CMK (cell line): ENCODE data around the gene ADSL.

ENCODE experiments used
- DNase-seq: peaks from one replicate; pipeline ENCODE4 v3.0.0-alpha.2; 2010; ENCODE audit warnings: low read depth

The ADSL gene

DNA sequence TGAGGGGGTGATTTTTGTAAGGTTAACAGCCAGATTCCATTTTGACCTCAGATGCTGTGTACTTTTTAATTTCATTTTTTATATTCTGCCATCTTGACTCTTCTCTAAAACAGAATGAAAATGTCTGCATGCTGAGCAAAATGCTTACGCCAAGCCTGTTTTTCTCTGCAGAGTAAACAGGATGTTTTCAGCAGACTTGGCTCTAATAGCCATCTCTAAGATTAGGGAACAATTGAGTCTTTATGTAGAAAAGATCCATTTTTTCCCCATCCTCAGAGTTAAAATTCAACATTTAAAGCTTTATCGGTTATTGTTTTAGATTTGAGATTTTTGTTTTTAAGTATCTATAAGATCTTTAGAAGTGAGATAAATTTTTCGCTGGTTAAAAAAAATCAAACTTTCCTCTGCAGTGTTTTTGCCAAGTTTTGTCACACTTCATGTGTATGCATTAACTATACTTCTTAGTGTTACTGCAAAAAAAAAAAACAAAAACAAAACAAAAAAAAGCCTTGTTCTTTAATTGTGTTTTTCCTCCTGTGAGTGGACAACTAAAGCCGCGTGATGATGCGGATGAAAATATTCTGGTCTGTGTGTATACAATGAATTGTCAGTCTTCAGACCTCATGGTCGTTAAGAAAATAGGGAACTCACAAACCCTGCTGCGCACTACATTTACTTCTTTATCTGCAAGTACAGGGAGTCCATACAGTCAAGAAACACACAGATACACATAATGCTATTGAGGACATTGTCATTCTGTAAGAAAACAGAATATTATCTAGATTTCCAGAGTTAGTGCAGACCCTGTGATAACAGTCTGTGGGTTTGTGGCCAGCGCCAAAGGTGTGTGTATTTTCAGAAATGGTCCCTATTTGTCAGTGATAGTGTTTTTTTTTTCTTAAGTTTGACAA is 17.5 kb upstream of the ADSL start:
- peak; percentile 77 for DNase-seq

DNA sequence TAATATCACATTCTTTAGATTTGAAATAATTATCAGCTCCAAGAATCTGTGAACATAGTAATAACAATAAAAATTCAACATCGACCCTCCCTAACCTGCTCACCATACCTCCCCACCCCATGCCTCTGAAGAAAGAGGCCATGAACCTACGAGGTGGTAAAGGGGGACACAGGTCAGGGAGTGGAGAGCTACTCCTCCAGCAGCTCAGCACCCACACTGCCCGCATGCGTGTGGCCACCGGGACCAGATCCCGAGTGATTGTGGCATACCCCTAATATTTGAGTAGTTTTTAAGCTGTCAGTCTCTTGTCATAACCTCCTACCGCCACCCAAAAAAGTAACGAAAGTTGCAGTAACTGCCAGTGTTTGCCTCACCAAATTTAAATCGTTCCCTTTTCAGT is 16.8 kb upstream of the ADSL start:
- peak; percentile 37 for DNase-seq

- DNase-seq, result no peak
These were observed 16.2 kb upstream of the ADSL start for GRCh38 chr22:40330086-40330485.

DNA sequence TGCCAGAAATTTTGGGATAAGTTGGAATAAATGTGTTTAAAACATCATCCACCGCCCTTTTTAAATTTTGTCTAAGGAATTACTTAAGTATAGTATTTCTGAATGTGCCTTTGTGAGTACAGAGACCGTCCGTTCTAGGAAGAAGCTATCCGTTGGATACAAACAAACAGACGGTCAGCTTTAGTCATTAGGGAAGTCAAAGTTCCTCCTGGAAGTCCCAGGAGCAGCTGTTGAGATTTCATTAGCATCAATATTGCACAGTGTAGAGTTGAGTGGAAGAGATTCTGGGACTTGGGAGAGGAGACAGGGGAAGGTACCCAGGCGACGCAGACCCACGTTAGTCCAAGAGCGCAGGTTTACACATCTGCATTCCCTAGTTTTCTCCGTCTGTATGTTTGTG is 15.7 kb upstream of the ADSL start:
- no peak for DNase-seq

DNA sequence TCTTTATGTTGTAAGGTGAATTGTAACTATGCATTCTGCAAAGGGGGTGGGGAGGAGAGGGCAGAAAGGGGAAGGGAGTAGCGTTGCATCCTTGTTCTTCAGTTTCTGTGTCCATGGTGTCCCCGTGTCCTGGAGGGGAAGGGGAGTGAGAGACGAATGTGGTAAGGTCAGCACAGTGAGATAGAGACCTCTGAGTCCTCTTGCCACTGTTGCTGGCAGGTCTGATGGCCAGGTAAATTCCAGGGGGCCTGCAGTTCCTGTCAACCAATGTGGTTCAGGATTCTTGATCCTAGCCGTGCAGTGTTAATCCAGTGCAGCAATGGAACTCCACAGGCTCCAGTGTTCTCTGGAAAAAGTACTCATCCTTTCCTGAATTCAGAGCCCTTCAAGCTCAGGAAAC is 14.6 kb upstream of the ADSL start:
- DNase-seq, result no peak

GRCh38 chr22:40332319-40332781 is 13.9 kb upstream of the ADSL start:
- no peak for DNase-seq

GRCh38 chr22:40334060-40334459 is 12.2 kb upstream of the ADSL start:
- no peak for DNase-seq

GRCh38 chr22:40334899-40335298 is 11.4 kb upstream of the ADSL start:
- no peak for DNase-seq

DNA sequence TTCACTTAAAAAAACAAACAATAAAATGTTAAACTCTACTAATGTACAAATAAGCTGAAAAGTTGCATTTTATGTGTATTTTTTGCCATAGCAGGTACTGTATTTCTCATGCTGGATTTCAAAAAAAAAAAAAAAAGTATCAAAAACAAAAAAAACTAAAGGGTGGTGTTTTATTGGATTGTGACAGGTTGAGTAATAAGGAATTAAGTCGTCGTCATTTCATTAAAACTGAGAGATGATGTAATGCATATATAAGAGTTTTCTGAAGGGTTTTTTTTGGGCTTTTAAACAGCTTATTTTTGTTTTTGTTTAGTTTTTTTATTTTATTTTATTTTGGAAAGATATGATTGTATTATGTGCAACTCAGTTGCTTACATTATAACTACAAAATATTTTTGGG is 10.9 kb upstream of the ADSL start:
- DNase-seq, result no peak

DNA sequence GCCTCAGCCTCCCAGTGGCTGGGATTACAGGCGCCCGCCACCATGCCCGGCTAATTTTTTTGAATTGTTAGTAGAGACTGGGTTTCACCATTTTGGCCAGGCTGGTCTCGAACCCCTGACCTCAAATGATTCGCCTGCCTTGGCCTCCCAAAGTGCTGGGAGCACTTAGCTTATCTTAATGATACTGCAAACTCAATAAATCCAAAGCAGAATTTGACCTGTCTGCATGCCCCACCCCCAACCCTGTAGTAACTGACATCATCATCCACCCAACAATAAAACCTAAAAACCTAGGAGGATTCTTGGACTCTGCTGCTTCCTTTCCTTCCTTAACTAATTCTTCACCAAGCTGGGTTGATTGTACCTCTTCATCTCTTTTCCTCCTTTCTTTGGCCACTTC is 6.3 kb upstream of the ADSL start:
- no peak for DNase-seq

- DNase-seq, result no peak
These were observed 4.7 kb upstream of the ADSL start for GRCh38 chr22:40341604-40342003.

- DNase-seq, result no peak
These were observed 3.8 kb upstream of the ADSL start for GRCh38 chr22:40342521-40342920.

DNA sequence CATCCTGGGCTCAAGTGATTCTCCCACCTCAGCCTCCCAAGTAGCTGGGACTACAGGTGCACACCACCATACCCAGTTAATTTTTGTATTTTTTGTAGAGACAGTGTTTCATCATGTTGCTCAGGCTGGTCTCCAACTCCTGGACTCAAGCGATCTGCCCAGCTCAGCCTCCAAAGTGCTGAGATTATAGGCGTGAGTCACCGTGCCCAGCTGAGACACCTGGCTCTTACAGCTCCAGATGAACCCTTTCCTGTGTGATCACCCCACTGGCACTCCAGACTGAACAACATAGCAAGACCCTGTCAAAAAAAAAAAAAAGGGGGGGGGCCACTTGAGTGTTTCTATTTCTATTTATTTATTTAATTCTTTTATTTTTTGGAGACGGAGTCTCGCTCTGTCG is 1.0 kb upstream of the ADSL start:
- DNase-seq, result no peak

- peak; percentile 45 for DNase-seq
These were observed 500 bp upstream of the ADSL start for GRCh38 chr22:40345815-40346184.

GRCh38 chr22:40347300-40347699 is 1.0 kb downstream of the ADSL start:
- no peak for DNase-seq

DNA sequence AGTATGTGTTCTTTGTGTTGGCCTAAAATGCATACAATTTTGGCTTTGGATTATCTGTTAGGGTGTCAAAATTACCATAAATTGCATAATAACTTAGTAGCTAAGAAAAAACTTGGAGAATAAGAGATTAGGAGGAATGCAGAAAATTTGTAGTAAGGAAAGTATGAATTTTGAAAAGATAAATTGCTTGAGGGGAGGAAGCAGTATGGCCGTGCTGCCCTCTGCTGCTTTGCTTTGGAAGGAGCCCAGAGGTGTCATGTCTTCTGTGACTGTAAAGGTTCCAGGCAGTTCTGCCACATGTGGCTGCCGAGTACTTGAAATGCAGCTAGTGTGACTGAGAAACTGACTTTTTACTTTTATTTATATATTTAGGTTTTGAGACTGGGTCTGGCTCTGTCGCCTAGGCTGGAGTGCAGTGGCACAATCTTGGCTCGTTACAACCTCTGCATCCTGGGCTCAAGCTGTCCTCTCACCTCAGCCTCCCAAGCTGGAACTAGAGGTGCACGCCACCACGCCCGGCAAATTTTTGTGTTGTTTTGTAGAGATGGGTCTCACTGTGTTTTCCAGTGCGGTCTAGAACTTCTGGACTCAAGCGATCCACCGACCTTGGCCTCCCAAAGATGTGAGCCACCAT is 1.8 kb downstream of the ADSL start:
- DNase-seq, result peak; percentile 38

DNA sequence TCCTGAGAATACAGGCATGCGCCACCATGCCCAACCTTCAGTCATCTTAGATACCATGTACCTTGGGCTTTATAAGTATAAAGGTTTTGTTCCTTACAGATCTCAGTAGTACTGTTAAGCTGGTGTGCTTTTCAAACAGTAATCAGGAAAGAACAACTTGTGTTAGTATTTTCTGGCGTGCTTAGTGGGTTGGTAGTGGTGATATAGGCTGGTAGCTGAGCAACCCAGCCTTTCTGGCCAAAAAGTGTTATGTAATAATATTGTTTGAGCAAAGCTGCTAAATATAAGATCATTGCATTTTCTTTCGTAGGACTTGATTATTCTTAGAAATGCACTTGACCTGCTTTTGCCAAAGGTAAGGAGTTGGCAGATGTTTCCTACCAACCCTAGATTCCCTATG is 6.5 kb downstream of the ADSL start:
- DNase-seq, result no peak

GRCh38 chr22:40361100-40361499 is 14.8 kb downstream of the ADSL start:
- DNase-seq, result no peak

DNA sequence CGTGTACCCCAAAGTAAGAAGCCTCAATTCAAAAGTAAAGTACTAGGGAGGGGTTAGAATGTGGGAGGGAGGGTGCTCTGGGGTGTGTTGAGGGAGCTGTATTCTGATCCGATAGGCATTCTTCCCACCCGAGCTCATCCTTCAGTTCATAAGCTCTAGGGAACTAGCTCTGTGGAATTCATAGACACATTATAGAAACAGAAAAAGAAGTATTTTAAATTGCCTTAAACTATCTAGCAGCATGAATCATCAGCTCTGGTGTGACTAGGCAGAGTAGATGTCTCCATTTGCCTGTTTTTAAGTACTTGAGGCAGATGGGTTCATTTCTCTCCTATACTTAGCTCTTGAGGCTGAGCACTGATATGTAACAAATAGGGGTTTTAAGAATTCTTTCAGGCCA is 16.8 kb downstream of the ADSL start:
- no peak for DNase-seq

DNA sequence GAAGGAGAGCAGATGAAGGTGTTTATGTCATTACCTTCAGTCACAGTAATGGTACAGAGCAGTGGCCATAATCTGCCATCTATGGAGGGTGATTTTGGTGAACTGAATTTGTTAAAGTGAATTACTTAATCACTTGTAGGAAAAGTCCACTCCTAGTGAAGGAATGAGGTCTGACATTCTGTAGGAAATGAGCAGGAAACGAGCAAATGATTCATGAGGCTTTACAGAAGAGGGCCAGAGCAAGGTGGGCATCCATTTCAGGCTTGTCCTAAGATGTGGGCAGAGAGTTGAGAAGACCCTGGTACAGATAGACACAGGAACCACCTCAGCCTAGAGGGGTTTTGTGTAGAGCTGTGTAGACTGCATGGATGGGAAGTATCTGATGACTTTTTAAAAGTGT is 18.1 kb downstream of the ADSL start:
- DNase-seq, result no peak

DNA sequence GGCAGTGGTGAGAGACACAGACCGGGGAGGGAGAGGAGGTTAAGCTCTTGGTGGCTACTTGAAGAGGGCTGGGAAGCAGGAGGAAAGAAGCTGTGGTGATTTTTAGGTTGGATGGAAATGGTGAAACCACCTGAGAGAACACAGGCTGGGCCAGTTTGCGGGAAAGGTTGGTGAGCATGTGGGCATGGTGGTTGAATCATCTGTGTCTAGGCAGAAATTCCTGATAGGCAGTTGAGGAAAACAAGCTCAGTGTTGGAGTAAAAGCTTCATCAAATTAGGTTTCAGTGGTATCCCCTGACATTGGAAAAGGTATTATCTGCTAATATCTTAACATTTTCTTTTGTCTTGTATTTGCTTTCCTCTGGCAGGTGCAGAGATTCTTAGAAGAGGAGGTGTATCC is 19.8 kb downstream of the ADSL start:
- no peak for DNase-seq

DNA sequence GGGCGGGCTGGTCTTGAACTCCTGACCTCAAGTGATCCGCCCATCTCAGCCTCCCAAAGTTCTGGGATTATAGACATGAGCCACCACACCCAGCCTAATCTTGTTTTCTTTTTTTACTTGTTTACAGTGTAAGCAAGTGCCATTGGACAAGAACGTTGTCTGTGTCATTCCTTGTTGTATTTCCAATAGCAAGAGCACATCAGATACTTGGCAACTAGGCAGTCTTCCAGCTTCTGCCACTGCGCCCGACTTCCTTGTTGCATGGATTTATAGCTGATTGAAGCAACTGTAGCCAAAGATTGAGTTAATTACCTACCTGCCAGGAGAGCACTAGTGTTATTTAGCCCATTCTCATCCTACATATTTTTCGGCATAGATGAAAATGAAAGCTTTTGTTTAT is 21.0 kb downstream of the ADSL start:
- no peak for DNase-seq

GRCh38 chr22:40368016-40368415 is 21.7 kb downstream of the ADSL start:
- no peak for DNase-seq

DNA sequence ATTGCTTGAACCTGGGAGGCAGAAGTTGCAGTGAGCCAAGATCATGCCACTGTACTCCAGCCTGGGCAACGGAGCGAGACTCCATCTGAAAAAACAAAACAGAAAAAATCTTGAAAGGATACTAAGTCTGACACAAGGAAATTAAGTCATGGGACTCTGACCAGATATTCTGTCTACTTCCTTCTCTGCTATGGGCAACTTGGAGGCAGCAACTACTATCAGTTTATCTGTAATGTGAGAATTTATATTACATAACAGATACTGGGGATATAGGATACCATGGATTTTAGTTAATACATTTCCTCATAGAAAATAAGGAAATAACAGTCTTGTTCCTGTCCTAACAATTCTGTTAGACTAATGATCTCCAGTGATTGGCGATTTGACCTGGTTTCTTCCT is 22.5 kb downstream of the ADSL start:
- no peak for DNase-seq
